Inflammatory macrophage treated with lipopolysaccharide for 4 hours (primary cell): ENCODE data around the gene HTATSF1.

Experiments
- DNase-seq: peaks from one replicate; pipeline ENCODE4 v3.0.0-alpha.2; 2020

The HTATSF1 gene, protein sequence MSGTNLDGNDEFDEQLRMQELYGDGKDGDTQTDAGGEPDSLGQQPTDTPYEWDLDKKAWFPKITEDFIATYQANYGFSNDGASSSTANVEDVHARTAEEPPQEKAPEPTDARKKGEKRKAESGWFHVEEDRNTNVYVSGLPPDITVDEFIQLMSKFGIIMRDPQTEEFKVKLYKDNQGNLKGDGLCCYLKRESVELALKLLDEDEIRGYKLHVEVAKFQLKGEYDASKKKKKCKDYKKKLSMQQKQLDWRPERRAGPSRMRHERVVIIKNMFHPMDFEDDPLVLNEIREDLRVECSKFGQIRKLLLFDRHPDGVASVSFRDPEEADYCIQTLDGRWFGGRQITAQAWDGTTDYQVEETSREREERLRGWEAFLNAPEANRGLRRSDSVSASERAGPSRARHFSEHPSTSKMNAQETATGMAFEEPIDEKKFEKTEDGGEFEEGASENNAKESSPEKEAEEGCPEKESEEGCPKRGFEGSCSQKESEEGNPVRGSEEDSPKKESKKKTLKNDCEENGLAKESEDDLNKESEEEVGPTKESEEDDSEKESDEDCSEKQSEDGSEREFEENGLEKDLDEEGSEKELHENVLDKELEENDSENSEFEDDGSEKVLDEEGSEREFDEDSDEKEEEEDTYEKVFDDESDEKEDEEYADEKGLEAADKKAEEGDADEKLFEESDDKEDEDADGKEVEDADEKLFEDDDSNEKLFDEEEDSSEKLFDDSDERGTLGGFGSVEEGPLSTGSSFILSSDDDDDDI

DNA sequence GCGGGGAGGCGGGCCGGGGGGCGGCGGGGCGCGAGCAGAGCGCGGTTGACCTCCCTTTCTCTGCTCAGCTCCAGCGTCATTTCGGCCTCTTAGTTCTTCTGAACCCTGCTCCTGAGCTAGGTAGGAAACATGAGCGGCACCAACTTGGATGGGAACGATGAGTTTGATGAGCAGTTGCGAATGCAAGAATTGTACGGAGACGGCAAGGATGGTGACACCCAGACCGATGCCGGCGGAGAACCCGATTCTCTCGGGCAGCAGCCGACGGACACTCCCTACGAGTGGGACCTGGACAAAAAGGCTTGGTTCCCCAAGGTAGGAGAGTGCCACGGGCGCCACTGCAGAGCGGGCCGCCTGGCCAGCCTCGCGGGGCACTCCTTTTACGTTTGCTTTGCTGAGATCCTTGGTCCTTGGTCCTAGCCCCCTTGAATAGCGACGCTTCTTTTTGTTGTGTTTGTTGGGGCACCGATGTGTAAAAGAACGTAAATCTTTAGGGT, at the start of gene HTATSF1:
HTATSF1 (plus strand) TSS at position 37 of the 497 bp plus-strand sequence; CDS start at position 130, 93 bp downstream.
- DNase-seq = peak; percentile 6

- DNase-seq = no peak
Measured at GRCh38 chrX:136447968-136448367, 49.4 kb upstream of the HTATSF1 start.

GRCh38 chrX:136450050-136450830, 47.2 kb upstream of the HTATSF1 start:
- no peak for DNase-seq

- DNase-seq = no peak
Measured at GRCh38 chrX:136452614-136453013, 44.8 kb upstream of the HTATSF1 start.

DNA sequence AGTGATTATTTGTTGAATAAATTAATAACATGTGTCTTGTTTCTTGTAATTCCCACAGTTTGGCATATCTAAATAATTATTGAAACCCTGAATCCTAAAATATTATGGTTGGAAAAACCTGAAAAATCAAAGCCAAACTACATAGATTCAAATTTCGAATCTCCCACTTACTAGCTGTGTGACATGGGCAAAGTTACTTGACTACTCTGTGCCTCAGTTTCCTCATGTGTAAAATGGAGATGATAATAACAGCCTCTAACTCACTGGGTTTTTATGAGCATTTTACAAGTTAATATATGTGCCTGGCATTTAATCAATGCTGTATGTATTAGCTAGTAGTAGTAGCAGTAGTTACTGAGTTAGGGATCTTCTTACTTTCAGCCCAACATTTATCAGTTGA, 44.3 kb upstream of the HTATSF1 start:
- no peak for DNase-seq

- no peak for DNase-seq
Measured at GRCh38 chrX:136453771-136454170, 43.6 kb upstream of the HTATSF1 start.

- no peak for DNase-seq
Measured at GRCh38 chrX:136456133-136456532, 41.3 kb upstream of the HTATSF1 start.

- no peak for DNase-seq
Measured at GRCh38 chrX:136457303-136457917, 40.0 kb upstream of the HTATSF1 start.

- no peak for DNase-seq
Measured at GRCh38 chrX:136464589-136464988, 32.8 kb upstream of the HTATSF1 start.

DNA sequence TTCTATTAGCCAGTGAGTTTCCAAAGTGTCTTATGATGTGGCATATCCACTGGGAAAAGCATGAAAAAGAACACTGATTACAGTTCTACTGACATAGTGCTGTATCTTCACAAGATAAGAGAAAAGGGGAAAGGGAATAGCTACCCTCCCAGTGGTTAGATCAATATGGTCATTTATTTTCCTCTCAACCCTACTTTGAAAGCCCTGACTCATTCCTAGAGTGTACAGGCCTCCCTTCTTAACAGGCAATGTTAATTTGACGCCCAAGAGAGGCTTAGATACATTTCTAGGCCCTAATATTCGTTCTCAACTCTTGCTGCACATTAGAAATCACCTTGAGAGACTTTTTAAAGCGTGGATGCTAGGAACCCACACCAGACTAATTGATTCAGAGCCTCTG, 30.1 kb upstream of the HTATSF1 start:
- DNase-seq = no peak

GRCh38 chrX:136468391-136469103, 28.8 kb upstream of the HTATSF1 start:
- no peak for DNase-seq

- DNase-seq = no peak
Measured at GRCh38 chrX:136473663-136474062, 23.7 kb upstream of the HTATSF1 start.

DNA sequence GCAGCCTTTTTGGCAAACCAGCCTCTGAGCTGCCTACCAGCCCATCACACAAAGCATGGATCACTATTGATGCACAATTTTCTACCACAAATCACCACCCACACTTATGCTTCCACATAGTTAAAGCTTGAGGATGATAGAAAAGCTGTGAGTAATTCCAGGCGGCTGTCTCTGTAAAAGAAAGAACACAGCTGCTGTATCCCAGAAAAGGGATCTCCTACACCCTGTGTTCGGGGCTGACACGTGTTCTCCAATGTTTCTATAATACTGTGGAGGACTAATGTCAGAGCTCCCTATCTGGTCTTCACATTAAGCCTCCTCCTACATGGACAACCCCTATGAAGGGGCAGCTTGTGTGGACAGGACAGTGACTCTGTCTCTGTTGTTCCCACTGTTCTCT, 22.2 kb upstream of the HTATSF1 start:
- no peak for DNase-seq

- no peak for DNase-seq
Measured at GRCh38 chrX:136476501-136476900, 20.9 kb upstream of the HTATSF1 start.

GRCh38 chrX:136477026-136477425, 20.4 kb upstream of the HTATSF1 start:
- no peak for DNase-seq

DNA sequence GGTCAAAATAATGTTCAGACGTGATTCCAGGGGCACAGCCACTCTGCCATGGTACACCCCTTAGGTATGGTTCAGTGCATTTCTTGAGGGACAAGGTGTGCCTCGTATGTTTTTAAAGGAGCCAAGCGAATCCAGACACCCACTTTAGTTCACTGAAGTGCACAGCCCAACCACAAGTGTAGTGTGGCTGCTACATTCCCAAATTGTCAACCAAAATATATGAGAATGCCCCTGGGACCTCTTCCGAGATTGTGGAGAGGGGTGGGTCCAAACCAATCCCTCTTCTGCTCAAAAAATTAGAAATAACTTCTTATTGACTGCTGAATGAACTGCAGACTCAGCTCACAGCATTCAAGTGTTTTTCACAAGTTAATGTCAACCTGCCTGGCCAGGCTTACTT, 17.0 kb upstream of the HTATSF1 start:
- DNase-seq = no peak

DNA sequence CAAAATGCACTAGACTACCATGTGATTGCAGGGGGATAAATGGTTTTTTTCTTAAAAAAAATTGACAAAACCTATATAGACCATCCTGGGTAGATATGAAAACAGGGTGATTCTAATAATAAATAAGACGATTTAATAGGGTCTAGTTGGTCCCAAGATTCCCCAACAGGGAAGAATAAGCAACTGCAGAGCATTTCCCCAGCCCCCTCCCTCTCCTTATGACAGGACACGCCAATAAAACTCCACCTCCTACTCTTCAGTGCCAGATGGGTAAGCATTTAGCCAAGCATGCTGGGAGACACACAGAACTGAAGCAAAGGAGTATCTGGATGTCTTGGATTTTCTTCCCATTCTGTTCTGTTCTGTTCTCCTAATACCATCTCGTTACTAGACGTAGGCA, 9.7 kb upstream of the HTATSF1 start, which contains the start of gene BRS3:
BRS3 (plus strand) TSS at position 301 of the 400 bp plus-strand sequence. CDS start 168 bp downstream, outside the sequence.
- no peak for DNase-seq

DNA sequence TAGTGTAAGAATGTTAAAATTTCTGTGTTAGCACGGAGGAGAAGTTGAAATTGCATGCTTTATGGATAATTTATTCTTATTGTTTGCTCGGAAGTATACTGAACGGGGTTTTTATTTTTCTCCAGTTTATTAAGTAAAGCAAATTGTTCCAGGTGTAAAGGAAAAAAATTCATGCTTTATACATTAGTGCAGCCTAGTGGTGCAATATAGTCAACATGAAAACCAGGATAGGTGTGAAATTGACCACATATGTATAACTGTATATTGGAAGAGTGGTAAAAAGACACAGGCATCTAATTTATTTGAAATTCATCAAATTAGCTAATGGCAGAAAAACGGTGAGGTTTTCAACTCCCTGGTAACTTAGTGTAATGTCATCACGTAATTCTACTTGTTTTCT, 8.7 kb upstream of the HTATSF1 start:
- no peak for DNase-seq

DNA sequence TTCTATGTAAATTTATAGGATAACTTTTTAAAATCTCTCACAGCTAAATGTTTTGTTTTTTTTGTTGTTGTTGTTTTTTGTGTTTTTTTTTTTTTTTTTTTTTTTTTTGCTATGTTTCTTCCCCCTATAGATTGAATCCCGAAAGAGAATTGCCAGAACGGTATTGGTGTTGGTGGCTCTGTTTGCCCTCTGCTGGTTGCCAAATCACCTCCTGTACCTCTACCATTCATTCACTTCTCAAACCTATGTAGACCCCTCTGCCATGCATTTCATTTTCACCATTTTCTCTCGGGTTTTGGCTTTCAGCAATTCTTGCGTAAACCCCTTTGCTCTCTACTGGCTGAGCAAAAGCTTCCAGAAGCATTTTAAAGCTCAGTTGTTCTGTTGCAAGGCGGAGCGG, 5.6 kb upstream of the HTATSF1 start:
- DNase-seq = no peak

DNA sequence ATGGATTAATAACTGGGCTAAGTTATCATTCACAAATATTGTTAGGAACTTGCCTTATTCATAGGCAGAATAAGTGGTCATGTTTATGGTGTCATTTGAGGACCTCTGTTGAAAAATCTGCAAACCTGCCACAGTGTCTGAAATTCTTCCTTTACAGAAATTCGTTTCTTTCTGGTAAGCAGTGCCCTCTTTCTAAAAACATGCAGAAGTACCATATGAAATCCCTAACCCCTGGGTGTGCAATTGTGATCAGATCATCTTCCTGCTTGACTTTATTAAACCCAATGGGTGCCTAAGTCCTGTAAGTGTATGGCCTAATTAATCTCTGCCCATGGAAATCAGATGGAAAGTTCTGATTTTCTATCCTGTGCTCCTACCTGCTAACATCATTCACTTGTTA, 4.4 kb upstream of the HTATSF1 start:
- DNase-seq = no peak

GRCh38 chrX:136495043-136495442, 2.3 kb upstream of the HTATSF1 start:
- peak; percentile 23 for DNase-seq

GRCh38 chrX:136496186-136496763, 1.1 kb upstream of the HTATSF1 start:
- DNase-seq = no peak
